ENCODE data around the gene DNAH10.

Gene DNAH10, protein sequence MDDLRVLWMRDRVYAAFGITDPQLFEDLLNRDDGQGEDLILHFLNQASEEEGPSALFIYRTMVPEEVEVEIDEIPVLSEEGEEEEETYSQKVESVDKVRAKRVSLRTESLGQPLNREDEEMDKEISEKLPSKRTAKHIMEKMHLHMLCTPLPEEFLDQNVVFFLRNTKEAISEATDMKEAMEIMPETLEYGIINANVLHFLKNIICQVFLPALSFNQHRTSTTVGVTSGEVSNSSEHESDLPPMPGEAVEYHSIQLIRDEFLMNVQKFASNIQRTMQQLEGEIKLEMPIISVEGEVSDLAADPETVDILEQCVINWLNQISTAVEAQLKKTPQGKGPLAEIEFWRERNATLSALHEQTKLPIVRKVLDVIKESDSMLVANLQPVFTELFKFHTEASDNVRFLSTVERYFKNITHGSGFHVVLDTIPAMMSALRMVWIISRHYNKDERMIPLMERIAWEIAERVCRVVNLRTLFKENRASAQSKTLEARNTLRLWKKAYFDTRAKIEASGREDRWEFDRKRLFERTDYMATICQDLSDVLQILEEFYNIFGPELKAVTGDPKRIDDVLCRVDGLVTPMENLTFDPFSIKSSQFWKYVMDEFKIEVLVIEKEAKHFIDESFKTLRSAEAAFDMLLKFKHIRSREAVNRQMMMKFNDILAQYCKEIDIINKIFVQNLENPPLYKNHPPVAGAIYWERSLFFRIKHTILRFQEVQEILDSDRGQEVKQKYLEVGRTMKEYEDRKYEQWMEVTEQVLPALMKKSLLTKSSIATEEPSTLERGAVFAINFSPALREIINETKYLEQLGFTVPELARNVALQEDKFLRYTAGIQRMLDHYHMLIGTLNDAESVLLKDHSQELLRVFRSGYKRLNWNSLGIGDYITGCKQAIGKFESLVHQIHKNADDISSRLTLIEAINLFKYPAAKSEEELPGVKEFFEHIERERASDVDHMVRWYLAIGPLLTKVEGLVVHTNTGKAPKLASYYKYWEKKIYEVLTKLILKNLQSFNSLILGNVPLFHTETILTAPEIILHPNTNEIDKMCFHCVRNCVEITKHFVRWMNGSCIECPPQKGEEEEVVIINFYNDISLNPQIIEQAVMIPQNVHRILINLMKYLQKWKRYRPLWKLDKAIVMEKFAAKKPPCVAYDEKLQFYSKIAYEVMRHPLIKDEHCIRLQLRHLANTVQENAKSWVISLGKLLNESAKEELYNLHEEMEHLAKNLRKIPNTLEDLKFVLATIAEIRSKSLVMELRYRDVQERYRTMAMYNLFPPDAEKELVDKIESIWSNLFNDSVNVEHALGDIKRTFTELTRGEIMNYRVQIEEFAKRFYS (N-terminal part only)

GRCh38 chr12:123761841-123762714 is at the start of gene DNAH10:
Gene DNAH10, plus strand, starts transcription at chr12:123762301. Its CDS starts 36 bp downstream, at chr12:123762337.
- DNase-seq (ENCODE audit: low read depth) = peak; percentile 6

GRCh38 chr12:123712780-123713319 is 49.3 kb upstream of the DNAH10 start:
- DNase-seq (ENCODE audit: low read depth) = no peak

DNA sequence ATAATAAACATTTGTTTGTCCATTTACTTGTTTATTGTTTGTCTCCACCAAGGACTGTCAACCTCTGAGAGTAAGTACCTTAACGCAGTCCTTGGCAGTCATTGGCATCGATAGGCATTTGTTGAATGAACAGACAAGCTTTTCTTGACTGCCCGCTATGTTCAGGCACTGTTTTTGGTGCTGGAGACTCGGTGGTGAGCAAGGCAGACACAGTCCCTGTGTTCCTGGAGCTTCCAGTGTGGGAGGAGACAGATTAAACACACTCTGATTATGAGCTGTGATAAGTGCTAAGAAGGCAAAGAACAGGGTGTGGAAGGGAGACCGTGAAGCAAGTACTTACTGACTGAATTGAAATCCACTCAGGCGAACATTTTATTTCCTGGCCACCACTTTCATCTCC is 48.7 kb upstream of the DNAH10 start:
- no peak for DNase-seq (ENCODE audit: low read depth)

- no peak for DNase-seq (ENCODE audit: low read depth)
Observed at GRCh38 chr12:123713823-123714585, 48.1 kb upstream of the DNAH10 start.

DNA sequence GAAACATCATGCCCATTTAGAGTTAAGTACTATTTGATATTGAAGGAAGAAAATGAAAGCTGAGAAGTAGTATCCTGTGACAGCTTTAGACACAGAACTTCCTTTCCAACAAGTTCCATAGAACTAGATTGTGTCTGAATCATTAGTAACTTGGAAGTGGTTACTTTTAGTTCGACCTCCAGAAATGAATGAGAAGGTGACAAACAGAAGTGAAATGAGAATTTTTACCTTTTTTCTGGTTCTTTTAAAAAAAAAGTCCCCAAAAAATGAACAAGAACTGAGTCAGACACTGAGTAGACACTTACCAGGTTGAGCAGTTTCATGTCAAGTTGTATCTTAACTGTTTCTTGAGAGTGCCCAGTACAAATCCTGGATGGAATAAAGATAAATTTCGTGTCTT is 46.9 kb upstream of the DNAH10 start:
- no peak for DNase-seq (ENCODE audit: low read depth)

DNA sequence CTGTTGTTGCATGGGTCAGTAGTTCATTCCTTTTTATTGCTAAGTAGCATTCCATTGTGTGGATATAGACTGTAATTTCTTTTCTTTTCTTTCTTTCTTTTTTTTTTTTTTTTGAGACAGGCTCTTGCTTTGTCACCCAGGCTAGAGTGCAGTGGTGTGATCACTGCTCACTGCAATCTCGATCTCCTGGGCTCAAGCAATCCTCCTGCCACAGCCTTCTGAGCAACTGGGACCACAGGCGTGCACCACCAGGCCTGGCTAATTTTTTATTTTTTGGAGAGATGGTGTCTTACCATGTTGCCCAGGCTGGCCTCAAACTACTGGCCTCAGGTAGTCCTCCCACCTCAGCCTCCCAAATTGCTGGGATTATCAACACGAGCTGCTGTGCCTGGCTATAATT is 44.8 kb upstream of the DNAH10 start:
- no peak for DNase-seq (ENCODE audit: low read depth)

- DNase-seq (ENCODE audit: low read depth) = no peak
Observed at GRCh38 chr12:123720141-123720814, 41.8 kb upstream of the DNAH10 start.

GRCh38 chr12:123721245-123721644 is 40.9 kb upstream of the DNAH10 start:
- no peak for DNase-seq (ENCODE audit: low read depth)

GRCh38 chr12:123723011-123723410 is 39.1 kb upstream of the DNAH10 start:
- no peak for DNase-seq (ENCODE audit: low read depth)

- no peak for DNase-seq (ENCODE audit: low read depth)
Observed at GRCh38 chr12:123723765-123724164, 38.3 kb upstream of the DNAH10 start.

GRCh38 chr12:123726244-123726643 is 35.9 kb upstream of the DNAH10 start:
- DNase-seq (ENCODE audit: low read depth) = no peak

DNA sequence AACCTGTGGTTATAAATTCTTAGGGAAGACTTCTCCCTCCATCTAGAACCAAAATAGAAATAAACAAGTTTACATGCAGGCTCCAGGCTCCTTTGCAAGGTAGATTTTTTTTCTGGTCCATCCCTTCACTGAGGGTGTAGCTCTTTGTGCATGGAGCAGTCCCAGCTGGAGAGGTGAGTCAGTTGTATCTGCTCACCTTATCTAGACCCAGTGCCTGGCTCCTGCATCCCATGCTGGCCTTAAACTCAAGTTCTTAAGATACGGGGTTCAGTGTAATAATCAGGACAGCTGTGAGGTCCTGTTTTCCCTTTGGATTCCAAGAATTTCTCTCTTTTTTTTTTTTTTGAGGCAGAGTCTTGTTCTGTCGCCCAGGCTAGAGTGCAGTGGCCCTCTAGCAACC is 35.1 kb upstream of the DNAH10 start:
- DNase-seq (ENCODE audit: low read depth) = no peak

DNA sequence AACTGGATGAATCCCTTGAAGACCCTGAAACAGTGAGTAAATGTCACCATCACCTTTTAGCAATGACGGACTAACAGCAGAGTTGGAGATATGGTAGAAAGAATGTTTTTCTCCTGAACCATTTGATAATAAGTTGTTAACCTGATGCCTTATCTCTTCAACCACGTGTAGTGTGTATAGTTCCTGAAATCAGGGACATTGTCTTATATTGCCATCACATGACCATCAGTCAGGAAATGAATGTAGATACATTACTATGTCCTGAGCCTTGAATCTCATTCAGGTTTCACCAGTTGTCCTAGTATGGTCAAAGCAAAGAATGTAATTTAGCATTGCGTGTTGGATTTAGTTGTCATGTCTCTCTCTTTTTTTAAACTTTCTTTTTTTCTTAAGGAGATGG is 34.2 kb upstream of the DNAH10 start:
- no peak for DNase-seq (ENCODE audit: low read depth)

DNA sequence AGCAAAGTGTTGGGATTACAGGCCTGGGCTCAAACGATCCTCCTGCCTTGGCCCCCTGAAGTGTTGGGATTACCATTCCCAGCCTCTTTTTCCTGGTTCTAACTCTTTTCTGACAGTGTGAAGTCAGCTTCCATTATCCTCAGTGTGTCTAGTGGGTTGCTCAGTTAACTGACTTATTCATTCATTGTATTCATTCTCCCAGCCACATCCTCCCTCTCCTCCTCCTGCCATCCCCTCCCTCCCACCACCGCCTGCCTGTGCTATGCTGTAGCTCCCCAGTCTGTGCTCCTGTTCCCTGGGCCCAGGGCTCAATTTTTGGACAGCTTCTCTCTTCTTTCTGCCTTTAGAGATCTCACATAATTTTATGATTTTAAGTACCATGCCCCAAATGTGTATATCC is 30.5 kb upstream of the DNAH10 start:
- DNase-seq (ENCODE audit: low read depth) = no peak

- DNase-seq (ENCODE audit: low read depth) = no peak
Observed at GRCh38 chr12:123732251-123732650, 29.9 kb upstream of the DNAH10 start.

GRCh38 chr12:123733229-123733628 is 28.9 kb upstream of the DNAH10 start:
- no peak for DNase-seq (ENCODE audit: low read depth)

GRCh38 chr12:123734268-123734667 is 27.8 kb upstream of the DNAH10 start:
- DNase-seq (ENCODE audit: low read depth) = no peak

DNA sequence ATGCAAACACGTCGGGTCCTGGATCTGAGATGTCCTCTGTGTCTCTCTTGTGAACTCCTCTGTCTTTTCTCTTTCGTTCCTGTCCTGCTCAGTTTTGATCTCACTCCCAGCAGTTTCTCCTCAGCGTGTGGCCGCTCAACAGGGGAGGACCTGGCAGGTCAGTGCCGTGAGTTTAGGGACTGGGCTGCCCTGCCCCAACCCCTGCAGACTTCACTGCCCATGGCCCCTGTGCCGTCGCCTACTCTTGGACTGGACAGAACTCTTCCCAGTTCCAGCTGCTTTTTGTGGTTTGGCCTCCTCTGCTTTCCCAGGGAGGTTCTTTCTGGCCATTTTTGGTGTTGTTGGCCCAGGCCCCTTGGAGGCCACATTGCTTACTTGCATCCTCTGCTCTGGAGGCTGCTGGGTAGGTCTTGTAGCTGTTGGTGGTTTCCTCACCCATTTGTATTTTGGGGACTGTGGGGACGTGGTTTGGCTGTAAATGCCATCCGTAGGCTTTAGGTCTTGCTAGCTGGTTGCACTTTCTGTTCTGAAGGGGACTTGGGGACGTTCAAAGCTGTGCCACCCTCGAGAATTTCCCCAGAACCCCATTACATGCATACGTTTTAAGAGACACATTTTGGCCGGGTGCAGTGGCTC is 20.0 kb upstream of the DNAH10 start:
- no peak for DNase-seq (ENCODE audit: low read depth)

GRCh38 chr12:123743002-123743401 is 19.1 kb upstream of the DNAH10 start:
- no peak for DNase-seq (ENCODE audit: low read depth)
